ENCODE results near the gene WDR64. TPM values are rescaled to one million over a fixed set of nuclear protein-coding genes. Genes with fewer than 3 reads are reported as not detected.
A peak's percentile ranks its signal among the peaks of the same experiment; 100 is the strongest.

WDR64 gene
- total RNA-seq, 1 donor from 2014 or later = not detected

- Mint-ChIP-seq H3K27ac (ENCODE audit: unreplicated experiment) (no peak overlapping the region), H3K4me1 (ENCODE audit: low read depth, unreplicated experiment) (peaks cover 10% of the 10 kb centered on the region), H3K36me3 (ENCODE audit: unreplicated experiment) (no peaks in the 10 kb centered on the region), H3K9me3 (ENCODE audit: unreplicated experiment) (no peaks in the 10 kb centered on the region), H3K4me3 (ENCODE audit: unreplicated experiment) (peak overlapping the region; percentile 98), H3K27me3 (ENCODE audit: unreplicated experiment) (peaks cover 4% of the 10 kb centered on the region)
- TF ChIP-seq CTCF (IDR thresholded peaks at IDR 0.05; ENCODE audit: partially characterized antibody, unreplicated experiment) = no peak
- no peak for DNase-seq
These were observed 197.2 kb downstream of the WDR64 start for GRCh38 chr1:241849345-241849695.

Other genes starting within 250 kb of the WDR64 start
- 51.0 TPM for gene FH, start 132.5 kb upstream of the WDR64 start, total RNA-seq (ENCODE audit: unreplicated experiment)
- not detected for gene KMO, start 119.9 kb upstream of the WDR64 start, total RNA-seq (ENCODE audit: unreplicated experiment)
- gene CHML, start 11.9 kb upstream of the WDR64 start, total RNA-seq (ENCODE audit: unreplicated experiment) = 23.3 TPM
- 12.5 TPM for gene OPN3, start 11.9 kb upstream of the WDR64 start, total RNA-seq (ENCODE audit: unreplicated experiment)
- gene EXO1, start 195.9 kb downstream of the WDR64 start, total RNA-seq (ENCODE audit: unreplicated experiment) = 2.2 TPM

Data from glutamatergic neuron (in vitro differentiated cells).